ENCODE results near the gene MMD2.
A peak's percentile ranks its signal among the peaks of the same experiment; 100 is the strongest.

MMD2 gene

GRCh38 chr7:4866528-4867496 lies 92.2 kb downstream of the MMD2 start:
- no peaks in the 10 kb centered on the region for H3K36me3 ChIP-seq (ENCODE audit: control insufficient read depth, insufficient read depth, low read length)
- no peaks in the 10 kb centered on the region for H3K4me1 ChIP-seq (ENCODE audit: control insufficient read depth, insufficient read depth, low read length)
- no peak overlapping the region for H3K27ac ChIP-seq (ENCODE audit: low read depth, low read length)
- peaks cover 4% of the 10 kb centered on the region for H3K9me3 ChIP-seq (ENCODE audit: control insufficient read depth, insufficient read depth, low read length)
- peaks cover 25% of the 10 kb centered on the region for H3K27me3 ChIP-seq (ENCODE audit: control insufficient read depth, insufficient read depth, low read length)
- no peak overlapping the region for H3K4me3 ChIP-seq (ENCODE audit: low read depth, low read length)
- no peak overlapping the region for H3K9ac ChIP-seq (ENCODE audit: low read depth, low read length)

- H3K4me1 ChIP-seq (ENCODE audit: control insufficient read depth, insufficient read depth, low read length) = no peaks in the 10 kb centered on the region
These were observed 96.8 kb downstream of the MMD2 start for GRCh38 chr7:4862156-4862555.

DNA sequence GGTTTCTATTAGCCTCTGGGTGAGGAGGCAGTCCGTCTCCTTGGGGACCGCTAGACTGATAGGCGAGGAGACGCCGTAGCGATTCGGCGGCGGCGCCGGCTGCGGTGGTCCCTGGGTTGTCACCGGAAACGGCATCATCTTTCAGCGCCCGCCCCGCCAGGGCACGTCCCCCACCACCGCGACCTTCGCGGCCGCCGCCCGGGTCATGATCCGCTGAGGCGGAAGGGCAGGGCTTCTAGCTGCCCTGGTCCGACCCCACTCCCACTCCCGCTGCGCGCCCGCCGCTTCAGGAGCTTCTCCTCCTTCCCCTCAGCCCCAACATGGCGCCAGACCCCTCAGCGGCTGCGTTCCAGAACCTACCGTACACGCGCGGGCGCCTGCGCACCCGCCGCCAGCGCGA lies 97.3 kb downstream of the MMD2 start, which contains the start of gene PAPOLB:
PAPOLB (minus strand) TSS at position 358 of the 400 bp plus-strand sequence; CDS start at position 138, 220 bp downstream.
- peaks cover 12% of the 10 kb centered on the region for H3K9me3 ChIP-seq (ENCODE audit: control insufficient read depth, insufficient read depth, low read length)
- no peaks in the 10 kb centered on the region for H3K36me3 ChIP-seq (ENCODE audit: control insufficient read depth, insufficient read depth, low read length)
- peaks cover 44% of the 10 kb centered on the region for H3K27me3 ChIP-seq (ENCODE audit: control insufficient read depth, insufficient read depth, low read length)
- H3K9ac ChIP-seq (ENCODE audit: low read depth, low read length) = peak within 1 kb of the TSS; percentile 70; the same call in 1 of the 2 replicates
- H3K4me1 ChIP-seq (ENCODE audit: control insufficient read depth, insufficient read depth, low read length) = no peaks in the 10 kb centered on the region
- H3K27ac ChIP-seq (ENCODE audit: low read depth, low read length) = no peak within 1 kb of the TSS
- peak within 1 kb of the TSS; percentile 66 for H3K4me3 ChIP-seq (ENCODE audit: low read depth, low read length)

More at GRCh38 chr7:4862156-4862555, 96.8 kb downstream of the MMD2 start:
- peaks cover 44% of the 10 kb centered on the region for H3K27me3 ChIP-seq (ENCODE audit: control insufficient read depth, insufficient read depth, low read length)
- no peak overlapping the region for H3K27ac ChIP-seq (ENCODE audit: low read depth, low read length)
- H3K4me3 ChIP-seq (ENCODE audit: low read depth, low read length) = peak overlapping the region; percentile 66
- H3K36me3 ChIP-seq (ENCODE audit: control insufficient read depth, insufficient read depth, low read length) = no peaks in the 10 kb centered on the region
- H3K9ac ChIP-seq (ENCODE audit: low read depth, low read length) = no peak overlapping the region
- H3K9me3 ChIP-seq (ENCODE audit: control insufficient read depth, insufficient read depth, low read length) = peaks cover 12% of the 10 kb centered on the region

GRCh38 chr7:4861227-4861626 lies 97.8 kb downstream of the MMD2 start:
- H3K9ac ChIP-seq (ENCODE audit: low read depth, low read length) = no peak overlapping the region
- no peaks in the 10 kb centered on the region for H3K4me1 ChIP-seq (ENCODE audit: control insufficient read depth, insufficient read depth, low read length)

GRCh38 chr7:4857189-4857588 lies 101.8 kb downstream of the MMD2 start:
- no peaks in the 10 kb centered on the region for H3K36me3 ChIP-seq (ENCODE audit: control insufficient read depth, insufficient read depth, low read length)
- peaks cover 21% of the 10 kb centered on the region for H3K27me3 ChIP-seq (ENCODE audit: control insufficient read depth, insufficient read depth, low read length)
- no peak overlapping the region for H3K9ac ChIP-seq (ENCODE audit: low read depth, low read length)
- H3K27ac ChIP-seq (ENCODE audit: low read depth, low read length) = no peak overlapping the region
- no peak overlapping the region for H3K4me3 ChIP-seq (ENCODE audit: low read depth, low read length)
- H3K4me1 ChIP-seq (ENCODE audit: control insufficient read depth, insufficient read depth, low read length) = no peaks in the 10 kb centered on the region
- peaks cover 10% of the 10 kb centered on the region for H3K9me3 ChIP-seq (ENCODE audit: control insufficient read depth, insufficient read depth, low read length)

More at GRCh38 chr7:4861227-4861626, 97.8 kb downstream of the MMD2 start:
- Histone ChIP-seq H3K4me3 (ENCODE audit: low read depth, low read length) (peak overlapping the region; percentile 66), H3K9me3 (ENCODE audit: control insufficient read depth, insufficient read depth, low read length) (peaks cover 12% of the 10 kb centered on the region), H3K36me3 (ENCODE audit: control insufficient read depth, insufficient read depth, low read length) (no peaks in the 10 kb centered on the region), H3K27ac (ENCODE audit: low read depth, low read length) (no peak overlapping the region), H3K27me3 (ENCODE audit: control insufficient read depth, insufficient read depth, low read length) (peaks cover 44% of the 10 kb centered on the region)

GRCh38 chr7:4856336-4857057 lies 102.5 kb downstream of the MMD2 start:
- H3K9me3 ChIP-seq (ENCODE audit: control insufficient read depth, insufficient read depth, low read length) = peaks cover 8% of the 10 kb centered on the region; the same call in 1 of the 2 replicates
- no peaks in the 10 kb centered on the region for H3K4me1 ChIP-seq (ENCODE audit: control insufficient read depth, insufficient read depth, low read length)
- no peak overlapping the region for H3K4me3 ChIP-seq (ENCODE audit: low read depth, low read length)
- H3K27me3 ChIP-seq (ENCODE audit: control insufficient read depth, insufficient read depth, low read length) = peaks cover 19% of the 10 kb centered on the region
- no peak overlapping the region for H3K9ac ChIP-seq (ENCODE audit: low read depth, low read length)
- no peaks in the 10 kb centered on the region for H3K36me3 ChIP-seq (ENCODE audit: control insufficient read depth, insufficient read depth, low read length)
- H3K27ac ChIP-seq (ENCODE audit: low read depth, low read length) = no peak overlapping the region

Data from HUES48 (cell line).